Measurements from ENCODE around the gene CARHSP1.

The CARHSP1 gene

DNA sequence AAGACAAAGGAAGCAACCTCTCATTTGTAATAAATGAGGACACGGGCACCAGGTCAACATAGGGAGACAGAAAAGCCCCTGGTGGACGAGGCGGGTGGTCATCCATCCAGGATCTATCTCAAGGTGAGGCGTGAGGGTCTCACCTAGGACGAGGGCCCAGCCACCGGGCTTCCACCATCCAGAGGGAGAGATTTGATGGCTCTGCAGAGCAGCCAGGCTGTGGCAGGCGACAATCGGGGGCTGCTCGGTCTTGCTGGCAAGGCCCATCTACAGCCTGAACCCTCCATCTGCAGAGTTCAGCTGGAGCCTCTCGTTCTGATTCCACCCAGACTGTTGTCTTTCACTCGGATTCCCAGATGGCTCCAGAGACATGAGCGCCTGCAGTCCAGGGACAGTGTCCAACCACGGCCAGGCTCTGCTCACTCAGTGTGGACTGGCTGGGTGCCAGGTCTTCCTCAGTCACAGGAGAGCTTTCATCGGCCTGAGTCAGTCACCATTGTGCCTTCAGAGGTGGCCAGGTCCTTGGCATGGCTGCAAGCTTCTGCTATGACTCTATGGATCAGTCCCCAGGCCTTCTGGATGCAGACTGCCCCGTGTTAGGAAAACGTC, 19.2 kb upstream of the CARHSP1 start:
- Histone ChIP-seq H3K27me3 (ENCODE audit: insufficient read depth, poor library complexity, severe bottlenecking) (peaks cover 17% of the 10 kb centered on the region), H3K4me3 (replicated peaks; ENCODE audit: insufficient read depth, low read length) (no peak overlapping the region), H3K27ac (replicated peaks) (no peak overlapping the region)
- DNase-seq (ENCODE audit: low read depth in 1 of 2, low spot score in 1 of 2), result no peak
- TF ChIP-seq POLR2AphosphoS5 (IDR thresholded peaks at IDR 0.05; ENCODE audit: low read depth) (no peak), SPI1 (IDR thresholded peaks at IDR 0.05; ENCODE audit: borderline replicate concordance, low read depth) (no peak), GABPA (IDR thresholded peaks at IDR 0.05; ENCODE audit: low read depth) (no peak)
- TF ChIP-seq, protein P1, sequence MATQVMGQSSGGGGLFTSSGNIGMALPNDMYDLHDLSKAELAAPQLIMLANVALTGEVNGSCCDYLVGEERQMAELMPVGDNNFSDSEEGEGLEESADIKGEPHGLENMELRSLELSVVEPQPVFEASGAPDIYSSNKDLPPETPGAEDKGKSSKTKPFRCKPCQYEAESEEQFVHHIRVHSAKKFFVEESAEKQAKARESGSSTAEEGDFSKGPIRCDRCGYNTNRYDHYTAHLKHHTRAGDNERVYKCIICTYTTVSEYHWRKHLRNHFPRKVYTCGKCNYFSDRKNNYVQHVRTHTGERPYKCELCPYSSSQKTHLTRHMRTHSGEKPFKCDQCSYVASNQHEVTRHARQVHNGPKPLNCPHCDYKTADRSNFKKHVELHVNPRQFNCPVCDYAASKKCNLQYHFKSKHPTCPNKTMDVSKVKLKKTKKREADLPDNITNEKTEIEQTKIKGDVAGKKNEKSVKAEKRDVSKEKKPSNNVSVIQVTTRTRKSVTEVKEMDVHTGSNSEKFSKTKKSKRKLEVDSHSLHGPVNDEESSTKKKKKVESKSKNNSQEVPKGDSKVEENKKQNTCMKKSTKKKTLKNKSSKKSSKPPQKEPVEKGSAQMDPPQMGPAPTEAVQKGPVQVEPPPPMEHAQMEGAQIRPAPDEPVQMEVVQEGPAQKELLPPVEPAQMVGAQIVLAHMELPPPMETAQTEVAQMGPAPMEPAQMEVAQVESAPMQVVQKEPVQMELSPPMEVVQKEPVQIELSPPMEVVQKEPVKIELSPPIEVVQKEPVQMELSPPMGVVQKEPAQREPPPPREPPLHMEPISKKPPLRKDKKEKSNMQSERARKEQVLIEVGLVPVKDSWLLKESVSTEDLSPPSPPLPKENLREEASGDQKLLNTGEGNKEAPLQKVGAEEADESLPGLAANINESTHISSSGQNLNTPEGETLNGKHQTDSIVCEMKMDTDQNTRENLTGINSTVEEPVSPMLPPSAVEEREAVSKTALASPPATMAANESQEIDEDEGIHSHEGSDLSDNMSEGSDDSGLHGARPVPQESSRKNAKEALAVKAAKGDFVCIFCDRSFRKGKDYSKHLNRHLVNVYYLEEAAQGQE (IDR thresholded peaks at IDR 0.05; ENCODE audit: insufficient replicate concordance, low read depth), result no peak
- TF ChIP-seq, protein P2, sequence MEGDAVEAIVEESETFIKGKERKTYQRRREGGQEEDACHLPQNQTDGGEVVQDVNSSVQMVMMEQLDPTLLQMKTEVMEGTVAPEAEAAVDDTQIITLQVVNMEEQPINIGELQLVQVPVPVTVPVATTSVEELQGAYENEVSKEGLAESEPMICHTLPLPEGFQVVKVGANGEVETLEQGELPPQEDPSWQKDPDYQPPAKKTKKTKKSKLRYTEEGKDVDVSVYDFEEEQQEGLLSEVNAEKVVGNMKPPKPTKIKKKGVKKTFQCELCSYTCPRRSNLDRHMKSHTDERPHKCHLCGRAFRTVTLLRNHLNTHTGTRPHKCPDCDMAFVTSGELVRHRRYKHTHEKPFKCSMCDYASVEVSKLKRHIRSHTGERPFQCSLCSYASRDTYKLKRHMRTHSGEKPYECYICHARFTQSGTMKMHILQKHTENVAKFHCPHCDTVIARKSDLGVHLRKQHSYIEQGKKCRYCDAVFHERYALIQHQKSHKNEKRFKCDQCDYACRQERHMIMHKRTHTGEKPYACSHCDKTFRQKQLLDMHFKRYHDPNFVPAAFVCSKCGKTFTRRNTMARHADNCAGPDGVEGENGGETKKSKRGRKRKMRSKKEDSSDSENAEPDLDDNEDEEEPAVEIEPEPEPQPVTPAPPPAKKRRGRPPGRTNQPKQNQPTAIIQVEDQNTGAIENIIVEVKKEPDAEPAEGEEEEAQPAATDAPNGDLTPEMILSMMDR (IDR thresholded peaks at IDR 0.05; ENCODE audit: insufficient read depth, low read length), result no peak

DNA sequence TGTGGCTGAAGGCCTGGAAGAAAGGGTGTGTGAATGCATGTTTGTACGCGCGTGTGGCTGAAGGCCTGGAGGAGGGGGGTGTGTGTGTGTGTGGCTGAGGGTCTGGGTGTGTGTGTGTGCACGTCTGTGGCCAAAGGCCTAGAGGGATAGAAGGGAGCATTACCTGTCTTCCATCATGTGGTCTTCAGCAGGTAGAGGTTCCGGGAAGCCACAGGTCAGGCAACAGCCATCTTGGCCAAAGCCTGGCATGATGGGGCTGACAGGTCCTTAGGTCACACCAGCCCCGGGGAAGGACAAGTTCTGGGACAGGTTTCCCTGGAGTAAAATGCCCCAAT, 18.6 kb upstream of the CARHSP1 start:
- Histone ChIP-seq H3K27me3 (ENCODE audit: insufficient read depth, poor library complexity, severe bottlenecking) (peaks cover 17% of the 10 kb centered on the region), H3K27ac (replicated peaks) (no peak overlapping the region), H3K4me3 (replicated peaks; ENCODE audit: insufficient read depth, low read length) (no peak overlapping the region)
- no peak for DNase-seq (ENCODE audit: low read depth in 1 of 2, low spot score in 1 of 2)
- no peak for TF ChIP-seq GABPA (IDR thresholded peaks at IDR 0.05; ENCODE audit: low read depth)
- TF ChIP-seq, protein P1 (IDR thresholded peaks at IDR 0.05; ENCODE audit: insufficient replicate concordance, low read depth), result no peak
- no peak for TF ChIP-seq SPI1 (IDR thresholded peaks at IDR 0.05; ENCODE audit: borderline replicate concordance, low read depth)
- no peak; the same call in 1 of the 2 replicates for TF ChIP-seq POLR2AphosphoS5 (IDR thresholded peaks at IDR 0.05; ENCODE audit: low read depth)

DNA sequence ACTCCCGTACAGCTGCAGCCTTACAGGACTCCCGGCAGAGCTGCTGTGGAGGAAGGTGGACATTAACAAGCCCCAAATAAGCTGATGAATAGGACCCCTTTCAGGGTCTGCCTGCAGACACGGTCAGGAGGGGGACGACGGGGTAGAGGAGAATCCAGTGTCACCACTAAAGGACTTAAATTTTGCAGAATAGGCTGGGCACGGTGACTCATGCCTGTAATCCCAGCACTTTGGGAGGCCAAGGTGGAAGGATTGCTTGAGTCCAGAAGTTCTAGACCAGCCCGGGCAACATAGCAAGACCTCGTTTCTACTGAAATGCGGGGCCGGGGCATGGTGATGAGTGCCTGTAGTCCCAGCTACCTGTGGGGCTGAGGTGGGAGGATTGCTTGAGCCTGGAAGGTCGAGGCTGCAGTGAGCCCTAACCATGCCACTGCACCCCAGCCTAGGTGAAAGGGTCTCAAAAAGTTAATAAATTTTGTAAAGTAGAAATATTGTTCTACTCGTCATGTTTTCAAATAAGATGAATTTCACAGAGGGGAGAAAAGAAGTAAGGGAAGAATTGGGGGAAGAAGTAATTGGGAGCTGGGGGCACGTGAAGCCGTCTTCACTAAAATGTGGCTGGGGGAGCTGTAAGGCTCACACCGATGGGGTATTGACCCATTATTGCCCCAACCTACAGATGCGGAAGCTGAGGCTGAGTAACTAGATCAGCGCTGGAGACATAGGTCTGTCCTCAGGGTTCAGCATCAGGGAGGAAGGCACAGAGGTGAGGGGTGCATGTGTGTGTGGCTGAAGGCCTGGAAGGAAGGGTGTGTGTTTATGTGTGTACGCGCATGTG, 18.0 kb upstream of the CARHSP1 start:
- DNase-seq (ENCODE audit: low read depth in 1 of 2, low spot score in 1 of 2), result no peak
- no peak overlapping the region for H3K4me3 ChIP-seq (replicated peaks; ENCODE audit: insufficient read depth, low read length)
- no peak overlapping the region for H3K27ac ChIP-seq (replicated peaks)
- H3K27me3 ChIP-seq (ENCODE audit: insufficient read depth, poor library complexity, severe bottlenecking), result peaks cover 17% of the 10 kb centered on the region
- TF ChIP-seq POLR2AphosphoS5 (IDR thresholded peaks at IDR 0.05; ENCODE audit: low read depth) (no peak), SPI1 (IDR thresholded peaks at IDR 0.05; ENCODE audit: borderline replicate concordance, low read depth) (no peak), GABPA (IDR thresholded peaks at IDR 0.05; ENCODE audit: low read depth) (no peak)
- TF ChIP-seq, protein P2 (IDR thresholded peaks at IDR 0.05; ENCODE audit: insufficient read depth, low read length), result no peak
- TF ChIP-seq, protein P1 (IDR thresholded peaks at IDR 0.05; ENCODE audit: insufficient replicate concordance, low read depth), result no peak

All from HL-60 (cell line).